Right lobe of liver (tissue), 4 donors: Measurements from ENCODE around the gene ERP27.

Experiments
- CTCF ChIP-seq, 4 donors: fragments of 200-600 bp in 3 of 4; fragments of 450-650 bp in 1 of 4; IDR thresholded peaks; one replicate each; pipeline versions ENCODE4 v1.5.1 to v1.8.0; 2016 to 2022; ENCODE audit warnings: antibody characterized with exemption in 4 of 4, mild to moderate bottlenecking in 2 of 4
- POLR2A ChIP-seq: fragments of 450-650 bp; IDR thresholded peaks from one replicate; pipeline ENCODE4 v1.6.1; 2017; ENCODE audit warnings: antibody characterized with exemption, mild to moderate bottlenecking
- donor health status: DM: no; HTN: no; CAD: no.
- donor health status: DM: no; HTN: no; CAD: no.
- donor health status: DM: no; HTN: yes; CAD: no.

- TF ChIP-seq POLR2A (no peak), CTCF (IDR thresholded peaks at IDR 0.05) (no peak)
Observed at GRCh38 chr12:14981049-14981448, 42.7 kb upstream of the ERP27 start.
